GM23338 (cell line): Measurements from ENCODE around the gene KLK6. TPM values are rescaled to one million over a fixed set of nuclear protein-coding genes. Genes with fewer than 3 reads are reported as not detected.

Experiments
- ATAC-seq: fragments of 200-7000 bp; cut with Tn5 transposase; 3 replicates; pipeline ENCODE4 v1.9.1; 2020
- DNase-seq: peaks from one replicate; pipeline ENCODE4 v3.0.0-alpha.2; 2015; ENCODE audit warnings: low spot score
- H2AFZ ChIP-seq: fragments of 200-600 bp; sonication (generic); 2 replicates; pipeline ENCODE4 v1.8.0; 2016; ENCODE audit warnings: antibody characterized with exemption, mild to moderate bottlenecking, moderate library complexity
- H3F3A ChIP-seq: fragments of 200-600 bp; sonication (generic); replicated peaks from 2 replicates; pipeline ENCODE4 v1.8.0; 2017; ENCODE audit warnings: antibody characterized with exemption, mixed run types, low read depth
- H3K27ac ChIP-seq: fragments of 200-600 bp; sonication (generic); 2 replicates; pipeline ENCODE4 v1.6.1; 2016; ENCODE audit warnings: low read depth
- H3K27me3 ChIP-seq: fragments of 200-600 bp; sonication (generic); 2 replicates; pipeline ENCODE4 v1.8.0; 2016; ENCODE audit warnings: mild to moderate bottlenecking, mixed run types, moderate library complexity; ENCODE audit not compliant: insufficient read depth
- H3K36me3 ChIP-seq: fragments of 200-600 bp; sonication (generic); 2 replicates; pipeline ENCODE4 v1.8.0; 2016; ENCODE audit warnings: mild to moderate bottlenecking; ENCODE audit not compliant: insufficient read depth
- H3K4me1 ChIP-seq: fragments of 200-600 bp; sonication (generic); 2 replicates; pipeline ENCODE4 v1.8.0; 2016; ENCODE audit warnings: mild to moderate bottlenecking, moderate library complexity; ENCODE audit not compliant: insufficient read depth
- H3K4me2 ChIP-seq: fragments of 200-600 bp; sonication (generic); 2 replicates; pipeline ENCODE4 v1.7.1; 2017; ENCODE audit warnings: mixed run types
- H3K4me3 ChIP-seq: fragments of 200-600 bp; sonication (generic); 2 replicates; pipeline ENCODE4 v1.6.1; 2016; ENCODE audit warnings: mixed run types
- H3K79me2 ChIP-seq: fragments of 200-600 bp; sonication (generic); replicated peaks from 2 replicates; pipeline ENCODE4 v1.8.0; 2017; ENCODE audit warnings: mild to moderate bottlenecking; ENCODE audit not compliant: insufficient read depth
- H3K9me2 ChIP-seq: fragments of 200-600 bp; sonication (generic); 2 replicates; pipeline ENCODE4 v1.8.0; 2017; ENCODE audit not compliant: insufficient read depth
- H4K20me1 ChIP-seq: fragments of 200-600 bp; sonication (generic); replicated peaks from 2 replicates; pipeline ENCODE4 v1.8.0; 2017; ENCODE audit warnings: mild to moderate bottlenecking; ENCODE audit not compliant: insufficient read depth
- H3K27ac Mint-ChIP-seq: 2 replicates; pipeline ENCODE4 v1.8.0; 2020; ENCODE audit warnings: inconsistent platforms, mild to moderate bottlenecking, moderate library complexity, mixed read lengths
- H3K27me3 Mint-ChIP-seq: 3 replicates; pipeline ENCODE4 v1.8.0; 2022; ENCODE audit warnings: low read depth, mild to moderate bottlenecking, moderate library complexity, mixed read lengths, inconsistent platforms; ENCODE audit not compliant: insufficient read depth, poor library complexity
- H3K36me3 Mint-ChIP-seq: 3 replicates; pipeline ENCODE4 v1.8.0; 2021; ENCODE audit warnings: low read depth, mild to moderate bottlenecking, inconsistent platforms, moderate library complexity, mixed read lengths
- H3K4me1 Mint-ChIP-seq: 3 replicates; pipeline ENCODE4 v1.8.0; 2020; ENCODE audit warnings: mild to moderate bottlenecking, inconsistent platforms, mixed read lengths
- H3K4me3 Mint-ChIP-seq: 3 replicates; pipeline ENCODE4 v1.8.0; 2021; ENCODE audit warnings: moderate library complexity, mild to moderate bottlenecking, inconsistent platforms, mixed read lengths
- H3K9me3 Mint-ChIP-seq: 3 replicates; pipeline ENCODE4 v1.8.0; 2020; ENCODE audit warnings: moderate library complexity, mild to moderate bottlenecking, inconsistent platforms, mixed read lengths
- CREB1 ChIP-seq: fragments of 250-450 bp; sonication (Bioruptor Pico); IDR thresholded peaks from 2 replicates; pipeline ENCODE4 v1.5.0; 2020; ENCODE audit warnings: low read depth, mild to moderate bottlenecking, moderate library complexity
- CTCF ChIP-seq, 2 experiments: fragments of 200-600 bp in 1 of 2; sonication (generic) in 1 of 2; conservative IDR thresholded peaks; 2 replicates each; pipeline versions ENCODE4 v1.5.1 to v1.6.1; 2016 to 2017; ENCODE audit warnings: antibody characterized with exemption in 2 of 2, low read depth in 2 of 2, mild to moderate bottlenecking in 2 of 2, moderate library complexity in 1 of 2
- JUNB ChIP-seq: IDR thresholded peaks from one replicate; pipeline ENCODE4 v1.6.1; 2016; ENCODE audit warnings: antibody characterized with exemption; ENCODE audit not compliant: unreplicated experiment
- POLR2AphosphoS5 ChIP-seq: IDR thresholded peaks from 2 replicates; pipeline ENCODE4 v1.6.1; 2016; ENCODE audit warnings: antibody characterized with exemption, low read depth
- ZNF462 ChIP-seq: fragments of 250-450 bp; sonication (Bioruptor Pico); IDR thresholded peaks from 2 replicates; pipeline ENCODE4 v1.5.0; 2020; ENCODE audit warnings: mild to moderate bottlenecking, moderate library complexity
- polyA plus RNA-seq: library from polyadenylated mRNA; unstranded; fragments of >200 nt; fragmentation: Nextera tagmentation; extraction: Ambion mirVana; gene quantifications from 2 replicates; pipeline ENCODE4 v1.2.1, GENCODE V29; 2016
- total RNA-seq: library from RNA; depleted of rRNA; stranded (reverse); fragments of >200 nt; shearing (Covaris generic); gene quantifications from 2 replicates; pipeline ENCODE4 v1.2.3, GENCODE V29; 2014

KLK6 gene
- total and polyA plus RNA-seq, 2 experiments from 2014 or later = 0.47 to 0.56 TPM

GRCh38 chr19:51000981-51001380 lies 31.6 kb upstream of the KLK6 start:
- TF ChIP-seq CREB1 (CRISPR knock-in tag) = no peak
- peak in 1 of 2 experiments; percentile 40; a peak in 2 of 4 replicates for TF ChIP-seq CTCF (conservative IDR thresholded peaks at IDR 0.05; ENCODE audit: low read depth in 2 of 2)
- no peak for TF ChIP-seq JUNB
- TF ChIP-seq ZNF462 (CRISPR knock-in tag) = no peak
- TF ChIP-seq POLR2AphosphoS5 = peak; percentile 57
- ATAC-seq (peak; percentile 61), DNase-seq (peak; percentile 84)
- Histone ChIP-seq H3K4me1 (peaks cover 17% of the 10 kb centered on the region), H3K27me3 (no peaks in the 10 kb centered on the region), H4K20me1 (no peaks in the 10 kb centered on the region), H3K79me2 (no peaks in the 10 kb centered on the region), H3K4me2 (peak overlapping the region; percentile 72), H3F3A (no peaks in the 10 kb centered on the region), H3K36me3 (no peaks in the 10 kb centered on the region), H3K27ac (no peak overlapping the region), H3K4me3 (peak overlapping the region; percentile 41), H2AFZ (peak overlapping the region; percentile 93), H3K9me2 (no peaks in the 10 kb centered on the region)
- H3K4me3 Mint-ChIP-seq = peak overlapping the region; percentile 17; the same call in 1 of the 3 replicates
- no peaks in the 10 kb centered on the region; the same call in 1 of the 3 replicates for H3K9me3 Mint-ChIP-seq
- H3K4me1 Mint-ChIP-seq = peaks cover 19% of the 10 kb centered on the region
- H3K27ac Mint-ChIP-seq = no peak overlapping the region; the same call in 1 of the 2 replicates
- H3K27me3 Mint-ChIP-seq = peaks cover 28% of the 10 kb centered on the region
- H3K36me3 Mint-ChIP-seq = no peaks in the 10 kb centered on the region
